GM12878 (cell line): Measurements from ENCODE around the gene CNTNAP2. TPM values are rescaled to one million over a fixed set of nuclear protein-coding genes. Genes with fewer than 3 reads are reported as not detected.

Experiments used
- ATAC-seq: fragments of 200-7000 bp; cut with Tn5 transposase; 3 replicates; pipeline ENCODE4 v1.9.1; 2020; ENCODE audit warnings: mild to moderate bottlenecking, moderate library complexity
- BruUV-seq: library from RNA; stranded (reverse); fragments of 400-500 nt; replicated peaks from 2 replicates; lab custom pipeline; 2021; lab: Mats Ljungman, UMichigan
- CTCF ChIA-PET: fragments of 300-600 bp; sonication (Branson Sonifier 250); formaldehyde crosslinking; extraction: SDS; loops from one replicate; lab custom pipeline; 2021; ENCODE audit warnings: inconsistent platforms; lab: Yijun Ruan, JAX
- POLR2A ChIA-PET: fragments of 350-600 bp; formaldehyde crosslinking; extraction: SDS; loops from one replicate; lab custom pipeline; 2021; ENCODE audit warnings: inconsistent platforms; lab: Charles Lee
- RAD21 ChIA-PET: fragments of 300-600 bp; sonication (Branson Sonifier 250); formaldehyde crosslinking; loops from one replicate; lab custom pipeline; 2023; ENCODE audit warnings: antibody characterized with exemption; ENCODE audit not compliant: unreplicated experiment; lab: Charles Lee
- SMC1A ChIA-PET: fragments of 300-600 bp; sonication (Branson Sonifier 250); formaldehyde crosslinking; loops from one replicate; lab custom pipeline; 2023; ENCODE audit not compliant: unreplicated experiment, uncharacterized antibody; lab: Charles Lee
- DNase-seq: peaks from one replicate; pipeline ENCODE4 v3.0.0-alpha.2; 2011; ENCODE audit warnings: low read depth, low spot score
- FAIRE-seq: peaks from 3 replicates; lab custom pipeline; 2011; peaks lifted over from hg19 to GRCh38; lab: Jason Lieb, UNC
- H2AFZ ChIP-seq: 2 replicates; pipeline ENCODE4 v1.6.0; 2011; ENCODE audit warnings: low read depth, low read length, control low read depth; ENCODE audit not compliant: control insufficient read depth
- H3K27ac ChIP-seq: 2 replicates; pipeline ENCODE4 v1.5.1; 2011; ENCODE audit warnings: control low read depth; ENCODE audit not compliant: control insufficient read depth, insufficient read depth
- H3K27me3 ChIP-seq, 2 experiments: replicated peaks in 1 of 2; 2 replicates each; pipeline versions ENCODE4 v1.6.0 to v1.6.1; 2011; ENCODE audit warnings: low read length in 1 of 2; ENCODE audit not compliant: control insufficient read depth in 2 of 2, insufficient read depth in 2 of 2
- H3K36me3 ChIP-seq, 2 experiments: 2 replicates each; pipeline ENCODE4 v1.5.1; 2011; ENCODE audit warnings: low read length in 1 of 2; ENCODE audit not compliant: control insufficient read depth in 2 of 2, insufficient read depth in 2 of 2
- H3K4me1 ChIP-seq: 2 replicates; pipeline ENCODE4 v1.6.1; 2011; ENCODE audit warnings: mild to moderate bottlenecking, low read length, moderate library complexity, mixed read lengths; ENCODE audit not compliant: control insufficient read depth, insufficient read depth
- H3K4me2 ChIP-seq: 2 replicates; pipeline ENCODE4 v1.6.0; 2011; ENCODE audit warnings: control low read depth; ENCODE audit not compliant: control insufficient read depth, insufficient read depth
- H3K4me3 ChIP-seq: fragments of 200-600 bp; sonication (generic); 2 replicates; pipeline ENCODE4 v1.5.1; 2016
- H3K79me2 ChIP-seq: 2 replicates; pipeline ENCODE4 v1.6.0; 2011; ENCODE audit warnings: low read length; ENCODE audit not compliant: control insufficient read depth, insufficient read depth
- H3K9ac ChIP-seq: 2 replicates; pipeline ENCODE4 v1.8.0; 2011; ENCODE audit warnings: low read length, control low read depth, mixed read lengths; ENCODE audit not compliant: control insufficient read depth, insufficient read depth
- H3K9me3 ChIP-seq: replicated peaks from 3 replicates; pipeline ENCODE4 v1.5.1; 2011; ENCODE audit warnings: mild to moderate bottlenecking, low read length; ENCODE audit not compliant: control insufficient read depth, insufficient read depth
- H4K20me1 ChIP-seq: 2 replicates; pipeline ENCODE4 v1.6.0; 2011; ENCODE audit not compliant: control insufficient read depth, insufficient read depth
- CHD4 ChIP-seq: fragments of 200-600 bp; sonication (generic); IDR thresholded peaks from 2 replicates; pipeline ENCODE4 v1.6.1; 2016; ENCODE audit warnings: mild to moderate bottlenecking
- CTCF ChIP-seq, 3 experiments: IDR thresholded peaks in 2 of 3; conservative IDR thresholded peaks in 1 of 3; 2 replicates each; pipeline ENCODE4 v1.5.1; 2011; ENCODE audit warnings: low read depth in 3 of 3, low read length in 3 of 3, mild to moderate bottlenecking in 3 of 3, control low read depth in 2 of 3, moderate library complexity in 2 of 3, inconsistent platforms in 1 of 3, mixed read lengths in 1 of 3; ENCODE audit not compliant: control insufficient read depth in 2 of 3, insufficient read depth in 1 of 3; ENCODE audit errors: extremely low read depth in 1 of 3
- HCFC1 ChIP-seq: fragments of 150-350 bp; IDR thresholded peaks from 2 replicates; pipeline ENCODE4 v1.6.1; 2014; ENCODE audit warnings: low read length
- HDGF ChIP-seq: fragments of 450-650 bp; IDR thresholded peaks from 2 replicates; pipeline ENCODE4 v1.6.1; 2016; ENCODE audit warnings: antibody characterized with exemption
- LARP7 ChIP-seq: fragments of 450-650 bp; IDR thresholded peaks from 2 replicates; pipeline ENCODE4 v1.6.1; 2017; ENCODE audit warnings: mild to moderate bottlenecking
- MYC ChIP-seq: IDR thresholded peaks from 2 replicates; pipeline ENCODE4 v1.6.1; 2011; ENCODE audit warnings: mild to moderate bottlenecking, low read length, moderate library complexity, inconsistent platforms; ENCODE audit not compliant: insufficient read depth, insufficient replicate concordance, insufficient read length, severe bottlenecking
- NFYA ChIP-seq: IDR thresholded peaks from 2 replicates; pipeline ENCODE4 v1.6.1; 2011; ENCODE audit warnings: low read depth, mild to moderate bottlenecking, low read length, improper control_type of control experiment, borderline replicate concordance
- NFYB ChIP-seq: IDR thresholded peaks from 2 replicates; pipeline ENCODE4 v1.6.1; 2011; ENCODE audit warnings: low read depth, mild to moderate bottlenecking, low read length, improper control_type of control experiment, moderate library complexity; ENCODE audit not compliant: insufficient read depth
- NR2C2 ChIP-seq: IDR thresholded peaks from 2 replicates; pipeline ENCODE4 v1.6.1; 2011; ENCODE audit warnings: borderline replicate concordance, low read depth; ENCODE audit not compliant: control insufficient read depth, insufficient read length
- RB1 ChIP-seq: fragments of 450-650 bp; formaldehyde crosslinking; IDR thresholded peaks from 2 replicates; pipeline ENCODE4 v1.6.1; 2017; ENCODE audit warnings: mild to moderate bottlenecking, borderline replicate concordance
- TCF12 ChIP-seq: IDR thresholded peaks from 2 replicates; pipeline ENCODE4 v1.6.1; 2011; ENCODE audit warnings: low read depth, mild to moderate bottlenecking, low read length
- WGBS: methylation state at CpG from one replicate; pipeline ENCODE4 v1.1.6; 2016; ENCODE audit warnings: low lambda C conversion rate; ENCODE audit not compliant: insufficient replicate concordance, insufficient coverage; ENCODE audit errors: missing lambda C conversion rate; 5-methylcytosine and 5-hydroxymethylcytosine counted together
- in situ Hi-C: fragments of 300-500 bp; cut with MboI; formaldehyde crosslinking; loops from 9 replicates; pipeline ENCODE4 v1.14.3; 2018; ENCODE audit warnings: mixed read lengths
- intact Hi-C: fragments of 100-400 bp; cut with micrococcal nuclease; formaldehyde crosslinking; loops from one replicate; pipeline ENCODE4 v1.14.2; 2022; ENCODE audit not compliant: unreplicated experiment
- polyA plus RNA-seq, 11 experiments: library from polyadenylated mRNA; depleted of rRNA in 4 of 11; unstranded in 6 of 11; stranded (reverse) in 5 of 11; fragments of >200 nt; fragmentation: Nextera tagmentation in 4 of 11; fragmentation: Illumina TruSeq in 1 of 11; extraction: Ambion mirVana in 4 of 11; extraction: Trizol in 1 of 11; gene quantifications; 1 replicate in 1 of 11; 2 replicates in 10 of 11; pipeline versions ENCODE4 v1.2.1 to v1.2.3, GENCODE V29; 2011 to 2016; ENCODE audit warnings: inconsistent platforms in 2 of 11, missing spikeins in 2 of 11, low read depth in 1 of 11
- total RNA-seq, 4 experiments: library from RNA; depleted of rRNA in 3 of 4; stranded (reverse); fragments of >200 nt in 3 of 4; fragmentation: Illumina TruSeq in 1 of 4; extraction: Trizol in 1 of 4; gene quantifications; 2 replicates each; pipeline versions ENCODE4 v1.2.1 to v1.2.3, GENCODE V29; 2013 to 2021
- TF ChIP-seq, protein P1 (sequence below): IDR thresholded peaks from 2 replicates; pipeline ENCODE4 v1.6.1; 2012; ENCODE audit warnings: low read length, inconsistent platforms

CNTNAP2 gene
- total and polyA plus RNA-seq, 10 of the 15 experiments (the other 5 are each of a cell fraction or from before 2014, with no cell fraction given): 0.03 to 0.08 (median 0.03) TPM; not detected in 7

DNA sequence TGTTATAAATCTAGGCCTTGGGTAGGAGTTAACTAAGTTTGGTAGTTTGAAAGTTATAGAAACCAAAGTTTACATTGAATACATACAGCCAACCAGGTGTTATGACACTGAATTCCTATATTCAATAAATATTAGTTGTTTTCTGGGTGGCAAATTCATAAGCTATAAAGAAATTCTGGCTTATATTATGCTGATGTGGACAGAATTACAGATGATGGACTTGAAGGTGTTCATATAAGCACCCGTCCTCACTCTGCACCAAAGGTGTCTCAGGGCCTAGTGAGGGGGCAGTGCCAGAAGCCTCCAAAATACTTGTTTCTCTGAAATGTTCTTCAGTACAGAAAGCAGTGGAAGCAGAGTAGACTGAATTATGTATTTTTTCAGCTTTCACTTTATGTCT is 973.0 kb downstream of the CNTNAP2 start:
- TF ChIP-seq TCF12: no peak
- no peak for TF ChIP-seq LARP7
- TF ChIP-seq, protein P1, sequence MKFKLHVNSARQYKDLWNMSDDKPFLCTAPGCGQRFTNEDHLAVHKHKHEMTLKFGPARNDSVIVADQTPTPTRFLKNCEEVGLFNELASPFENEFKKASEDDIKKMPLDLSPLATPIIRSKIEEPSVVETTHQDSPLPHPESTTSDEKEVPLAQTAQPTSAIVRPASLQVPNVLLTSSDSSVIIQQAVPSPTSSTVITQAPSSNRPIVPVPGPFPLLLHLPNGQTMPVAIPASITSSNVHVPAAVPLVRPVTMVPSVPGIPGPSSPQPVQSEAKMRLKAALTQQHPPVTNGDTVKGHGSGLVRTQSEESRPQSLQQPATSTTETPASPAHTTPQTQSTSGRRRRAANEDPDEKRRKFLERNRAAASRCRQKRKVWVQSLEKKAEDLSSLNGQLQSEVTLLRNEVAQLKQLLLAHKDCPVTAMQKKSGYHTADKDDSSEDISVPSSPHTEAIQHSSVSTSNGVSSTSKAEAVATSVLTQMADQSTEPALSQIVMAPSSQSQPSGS: no peak
- no peak for TF ChIP-seq HDGF
- no peak for TF ChIP-seq NR2C2
- no peak for TF ChIP-seq CTCF (IDR thresholded peaks at IDR 0.05 in 2 of 3, conservative IDR thresholded peaks at IDR 0.05 in 1 of 3; ENCODE audit: control insufficient read depth in 2 of 3, extremely low read depth in 1 of 3, insufficient read depth in 1 of 3, low read depth in 3 of 3, low read length in 3 of 3)
- TF ChIP-seq NFYA: no peak
- no peak for TF ChIP-seq MYC
- no peak for TF ChIP-seq CHD4
- no peak for TF ChIP-seq NFYB
- no peak for TF ChIP-seq RB1
- no peak for TF ChIP-seq HCFC1
- H3K79me2 ChIP-seq: no peaks in the 10 kb centered on the region
- no peak for ATAC-seq
- H3K9ac ChIP-seq: no peak overlapping the region
- DNase-seq: no peak
- 0% methylated on average over 1 of the region's 1 CpG for WGBS
- ChIA-PET POLR2A (no interaction called here), SMC1A (no interaction called here), RAD21 (no interaction called here), CTCF (no interaction called here)
- H3K36me3 ChIP-seq: no peaks in the 10 kb centered on the region
- intact Hi-C loops: no loop called here
- no peak overlapping the region for H3K4me3 ChIP-seq
- H4K20me1 ChIP-seq: no peaks in the 10 kb centered on the region
- in situ Hi-C loops: no loop called here
- FAIRE-seq: no peak
- no TSS peak for BruUV-seq
- H3K27me3 ChIP-seq: no peaks in the 10 kb centered on the region
- H3K9me3 ChIP-seq: no peaks in the 10 kb centered on the region
- no peak overlapping the region for H2AFZ ChIP-seq
- no peaks in the 10 kb centered on the region for H3K4me1 ChIP-seq
- H3K4me2 ChIP-seq: no peak overlapping the region
- H3K27ac ChIP-seq: no peak overlapping the region
